Smooth muscle cell (in vitro differentiated cells): Measurements from ENCODE around the gene PLA2G4E. TPM values are rescaled to one million over a fixed set of nuclear protein-coding genes. Genes with fewer than 3 reads are reported as not detected.

ENCODE experiments used
- DNase-seq: peaks from one replicate; lab custom pipeline; 2025; ENCODE audit not compliant: unreplicated experiment; lab: John Stamatoyannopoulos, UW
- H2AFZ ChIP-seq: fragments of 200-600 bp; sonication (generic); 2 replicates; pipeline ENCODE4 v1.6.0; 2016; ENCODE audit warnings: antibody characterized with exemption, low read depth, mild to moderate bottlenecking
- H3F3A ChIP-seq: fragments of 200-600 bp; sonication (generic); 2 replicates; pipeline ENCODE4 v1.6.0; 2017; ENCODE audit warnings: antibody characterized with exemption, low read depth
- H3K27ac ChIP-seq: fragments of 200-600 bp; sonication (generic); 2 replicates; pipeline ENCODE4 v1.5.1; 2016; ENCODE audit warnings: low read depth, mild to moderate bottlenecking
- H3K27me3 ChIP-seq: fragments of 200-600 bp; sonication (generic); 2 replicates; pipeline ENCODE4 v1.6.1; 2016; ENCODE audit warnings: low read depth, mild to moderate bottlenecking
- H3K36me3 ChIP-seq: fragments of 200-600 bp; sonication (generic); 2 replicates; pipeline ENCODE4 v1.5.1; 2016; ENCODE audit warnings: low read depth
- H3K4me1 ChIP-seq: fragments of 200-600 bp; sonication (generic); 2 replicates; pipeline ENCODE4 v1.5.1; 2016; ENCODE audit warnings: low read depth
- H3K4me2 ChIP-seq: fragments of 200-600 bp; sonication (generic); 2 replicates; pipeline ENCODE4 v1.6.0; 2016; ENCODE audit warnings: mild to moderate bottlenecking
- H3K4me3 ChIP-seq: fragments of 200-600 bp; sonication (generic); 2 replicates; pipeline ENCODE4 v1.5.1; 2016; ENCODE audit warnings: mild to moderate bottlenecking
- H3K79me2 ChIP-seq: fragments of 200-600 bp; sonication (generic); 2 replicates; pipeline ENCODE4 v1.6.0; 2016; ENCODE audit warnings: low read depth, mild to moderate bottlenecking
- H3K9ac ChIP-seq: fragments of 200-600 bp; sonication (generic); 2 replicates; pipeline ENCODE4 v1.6.0; 2016; ENCODE audit warnings: low read depth
- H3K9me3 ChIP-seq: fragments of 200-600 bp; sonication (generic); replicated peaks from 2 replicates; pipeline ENCODE4 v1.5.1; 2016; ENCODE audit warnings: low read depth
- H4K20me1 ChIP-seq: fragments of 200-600 bp; sonication (generic); 2 replicates; pipeline ENCODE4 v1.6.0; 2016; ENCODE audit warnings: low read depth
- WGBS: methylation state at CpG from one replicate; pipeline ENCODE4 v1.1.7; 2016; ENCODE audit warnings: low lambda C conversion rate; 5-methylcytosine and 5-hydroxymethylcytosine counted together
- polyA plus RNA-seq: library from polyadenylated mRNA; unstranded; fragments of >200 nt; fragmentation: Nextera tagmentation; extraction: Ambion mirVana; gene quantifications from 2 replicates; pipeline ENCODE4 v1.2.1, GENCODE V29; 2016
- total RNA-seq: library from RNA; depleted of rRNA; stranded (reverse); fragments of >200 nt; gene quantifications from 2 replicates; pipeline ENCODE4 v1.2.3, GENCODE V29; 2014
- TF ChIP-seq, protein P1 (sequence below): fragments of 200-600 bp; sonication (generic); IDR thresholded peaks from 2 replicates; pipeline ENCODE4 v1.5.1; 2017; ENCODE audit warnings: borderline replicate concordance, mild to moderate bottlenecking, antibody characterized with exemption; ENCODE audit not compliant: insufficient read depth, poor library complexity, severe bottlenecking

The PLA2G4E gene
- total and polyA plus RNA-seq, 2 experiments from 2014 or later = 1.6 TPM; not detected in 1

DNA sequence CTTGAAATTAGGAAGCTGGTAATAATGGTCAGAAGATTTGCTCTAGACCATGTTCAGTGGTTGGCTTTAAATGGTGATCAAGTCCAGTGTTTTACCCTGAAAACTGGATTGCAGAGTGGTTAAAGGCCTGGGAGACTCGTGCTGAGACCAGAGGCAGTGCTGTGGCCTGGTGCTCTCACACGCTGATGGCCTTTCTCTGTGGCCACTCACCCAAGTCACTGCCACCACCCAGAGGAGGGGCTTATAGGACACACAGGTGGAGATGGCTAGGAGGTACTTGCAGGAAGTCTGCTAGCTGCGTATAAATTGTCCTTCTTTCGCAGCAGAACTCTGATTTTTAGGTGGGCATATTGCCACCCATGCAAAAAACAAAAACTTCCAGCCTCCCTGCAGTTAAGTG, 42.3 kb downstream of the PLA2G4E start:
- TF ChIP-seq, protein P1, sequence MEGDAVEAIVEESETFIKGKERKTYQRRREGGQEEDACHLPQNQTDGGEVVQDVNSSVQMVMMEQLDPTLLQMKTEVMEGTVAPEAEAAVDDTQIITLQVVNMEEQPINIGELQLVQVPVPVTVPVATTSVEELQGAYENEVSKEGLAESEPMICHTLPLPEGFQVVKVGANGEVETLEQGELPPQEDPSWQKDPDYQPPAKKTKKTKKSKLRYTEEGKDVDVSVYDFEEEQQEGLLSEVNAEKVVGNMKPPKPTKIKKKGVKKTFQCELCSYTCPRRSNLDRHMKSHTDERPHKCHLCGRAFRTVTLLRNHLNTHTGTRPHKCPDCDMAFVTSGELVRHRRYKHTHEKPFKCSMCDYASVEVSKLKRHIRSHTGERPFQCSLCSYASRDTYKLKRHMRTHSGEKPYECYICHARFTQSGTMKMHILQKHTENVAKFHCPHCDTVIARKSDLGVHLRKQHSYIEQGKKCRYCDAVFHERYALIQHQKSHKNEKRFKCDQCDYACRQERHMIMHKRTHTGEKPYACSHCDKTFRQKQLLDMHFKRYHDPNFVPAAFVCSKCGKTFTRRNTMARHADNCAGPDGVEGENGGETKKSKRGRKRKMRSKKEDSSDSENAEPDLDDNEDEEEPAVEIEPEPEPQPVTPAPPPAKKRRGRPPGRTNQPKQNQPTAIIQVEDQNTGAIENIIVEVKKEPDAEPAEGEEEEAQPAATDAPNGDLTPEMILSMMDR = no peak

DNA sequence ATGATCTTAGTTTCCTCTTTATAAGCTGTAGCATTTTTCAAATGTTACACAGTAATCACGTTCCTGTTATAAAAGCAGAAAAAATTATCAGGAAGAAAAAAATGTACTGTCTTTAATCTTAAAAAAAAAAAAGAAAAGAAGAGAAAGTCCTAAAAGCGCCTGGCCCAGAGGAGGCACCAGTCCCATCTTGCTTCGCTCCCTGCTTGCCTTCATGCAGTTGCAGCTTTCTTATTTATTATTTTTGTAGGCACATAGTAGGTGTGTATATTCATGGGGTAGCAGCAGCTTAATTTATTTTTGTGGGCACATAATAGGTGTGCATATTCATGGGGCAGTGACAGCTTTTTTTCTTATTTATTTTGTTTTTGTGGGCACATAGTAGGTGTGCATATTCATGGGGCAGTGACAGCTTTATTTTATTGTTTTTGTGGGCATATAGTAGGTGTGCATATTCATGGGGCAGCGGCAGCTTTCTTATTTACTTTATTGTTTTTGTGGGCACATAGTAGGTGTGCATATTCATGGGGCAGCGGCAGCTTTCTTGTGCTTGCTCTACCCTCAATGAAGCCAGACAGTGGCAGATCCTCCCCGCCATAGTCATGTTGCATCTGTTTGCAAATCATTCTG, 43.0 kb downstream of the PLA2G4E start:
- Histone ChIP-seq H4K20me1 (no peaks in the 10 kb centered on the region), H3K4me3 (no peak overlapping the region), H3K4me1 (no peaks in the 10 kb centered on the region), H2AFZ (no peak overlapping the region), H3K4me2 (no peak overlapping the region), H3K9me3 (no peaks in the 10 kb centered on the region), H3K9ac (no peak overlapping the region), H3K79me2 (no peaks in the 10 kb centered on the region), H3K36me3 (no peaks in the 10 kb centered on the region), H3F3A (no peaks in the 10 kb centered on the region), H3K27ac (no peak overlapping the region), H3K27me3 (no peaks in the 10 kb centered on the region)
- WGBS = 94% methylated on average over 6 of the region's 6 CpGs
- TF ChIP-seq, protein P1 = no peak
- DNase-seq = no peak

More for the DNA sequence above, 42.3 kb downstream of the PLA2G4E start:
- H3K4me3 ChIP-seq = no peak overlapping the region
- no peak overlapping the region for H3K9ac ChIP-seq
- 94% methylated on average over 4 of the region's 4 CpGs for WGBS
- H3K4me1 ChIP-seq = no peaks in the 10 kb centered on the region
- H3K79me2 ChIP-seq = no peaks in the 10 kb centered on the region
- H3K4me2 ChIP-seq = no peak overlapping the region
- H3K27me3 ChIP-seq = no peaks in the 10 kb centered on the region
- H4K20me1 ChIP-seq = no peaks in the 10 kb centered on the region
- no peaks in the 10 kb centered on the region for H3K36me3 ChIP-seq
- no peak overlapping the region for H3K27ac ChIP-seq
- H3K9me3 ChIP-seq = no peaks in the 10 kb centered on the region
- no peak overlapping the region for H2AFZ ChIP-seq
- no peaks in the 10 kb centered on the region for H3F3A ChIP-seq
- no peak for DNase-seq

DNA sequence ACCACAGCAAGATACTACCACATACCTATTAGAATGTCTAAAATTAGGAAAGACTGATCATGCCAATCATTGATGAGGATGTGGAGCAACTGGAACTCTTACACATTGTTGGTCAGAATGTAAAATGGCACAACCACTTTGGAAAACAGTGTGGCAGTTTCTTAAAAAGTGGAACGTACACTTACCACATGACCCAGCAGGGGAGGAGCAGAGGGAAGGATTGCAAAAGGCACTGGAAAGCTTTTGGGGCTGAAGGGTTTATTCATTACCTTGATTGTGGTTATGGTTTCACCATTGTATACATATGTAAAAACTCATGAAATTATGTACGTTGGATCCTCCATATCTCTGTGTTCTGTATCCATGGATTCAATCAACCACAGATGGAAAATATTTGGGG, 45.2 kb downstream of the PLA2G4E start:
- Histone ChIP-seq H3K4me2 (no peak overlapping the region), H3K27me3 (no peaks in the 10 kb centered on the region), H3F3A (no peaks in the 10 kb centered on the region), H3K79me2 (peaks cover 12% of the 10 kb centered on the region), H4K20me1 (peaks cover 8% of the 10 kb centered on the region), H3K36me3 (no peaks in the 10 kb centered on the region), H3K27ac (no peak overlapping the region), H3K9ac (no peak overlapping the region), H3K4me3 (no peak overlapping the region), H2AFZ (no peak overlapping the region), H3K4me1 (peaks cover 8% of the 10 kb centered on the region), H3K9me3 (no peaks in the 10 kb centered on the region)
- TF ChIP-seq, protein P1 = no peak
- DNase-seq = no peak
- 86% methylated on average over 2 of the region's 2 CpGs for WGBS

DNA sequence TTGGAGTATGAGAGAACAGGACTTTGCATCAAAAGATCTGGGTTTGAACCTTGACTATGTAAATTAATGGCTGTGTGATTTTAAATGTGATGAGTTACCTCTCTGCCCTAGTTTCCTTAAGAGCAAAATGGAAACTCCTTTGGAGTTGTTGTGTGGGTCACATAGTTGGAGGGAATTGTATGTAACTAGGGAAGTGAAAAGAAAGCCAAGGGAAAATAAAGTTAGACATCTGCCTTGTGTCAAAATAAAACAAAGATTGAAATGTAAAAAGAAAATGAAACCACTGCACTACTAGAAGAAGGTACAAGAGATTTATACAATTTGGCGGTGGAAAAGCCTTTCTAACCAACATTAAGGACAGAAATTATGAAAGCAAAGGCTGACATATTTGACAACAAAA, 46.8 kb downstream of the PLA2G4E start:
- Histone ChIP-seq H3K4me1 (peaks cover 11% of the 10 kb centered on the region), H3K27me3 (no peaks in the 10 kb centered on the region), H2AFZ (no peak overlapping the region), H3K9me3 (no peaks in the 10 kb centered on the region), H3K4me3 (no peak overlapping the region), H3K36me3 (no peaks in the 10 kb centered on the region), H3F3A (no peaks in the 10 kb centered on the region), H3K79me2 (peaks cover 28% of the 10 kb centered on the region), H3K27ac (no peak overlapping the region), H4K20me1 (peaks cover 16% of the 10 kb centered on the region), H3K4me2 (no peak overlapping the region), H3K9ac (no peak overlapping the region)
- WGBS = 97% methylated on average over 1 of the region's 1 CpG
- TF ChIP-seq, protein P1 = no peak
- DNase-seq = no peak
